AG09319 (cell line): ENCODE results near the gene TBC1D5.
"Not testable (repeated sequence)": the region's sequence is repeated elsewhere in the genome, so short reads cannot be mapped to it uniquely, and the experiment has no call there.

Experiments used
- DNase-seq: peaks from one replicate; pipeline ENCODE4 v3.0.0-alpha.2; 2010; ENCODE audit warnings: low read depth; ENCODE audit errors: extremely low read depth
- TF ChIP-seq, protein P1 (sequence below): IDR thresholded peaks from 2 replicates; pipeline ENCODE4 v1.5.1; 2011; ENCODE audit warnings: low read depth, mild to moderate bottlenecking, inconsistent platforms, low read length, moderate library complexity

TBC1D5 gene

GRCh38 chr3:17500618-17501017 lies 241.8 kb downstream of the TBC1D5 start:
- TF ChIP-seq, protein P1, sequence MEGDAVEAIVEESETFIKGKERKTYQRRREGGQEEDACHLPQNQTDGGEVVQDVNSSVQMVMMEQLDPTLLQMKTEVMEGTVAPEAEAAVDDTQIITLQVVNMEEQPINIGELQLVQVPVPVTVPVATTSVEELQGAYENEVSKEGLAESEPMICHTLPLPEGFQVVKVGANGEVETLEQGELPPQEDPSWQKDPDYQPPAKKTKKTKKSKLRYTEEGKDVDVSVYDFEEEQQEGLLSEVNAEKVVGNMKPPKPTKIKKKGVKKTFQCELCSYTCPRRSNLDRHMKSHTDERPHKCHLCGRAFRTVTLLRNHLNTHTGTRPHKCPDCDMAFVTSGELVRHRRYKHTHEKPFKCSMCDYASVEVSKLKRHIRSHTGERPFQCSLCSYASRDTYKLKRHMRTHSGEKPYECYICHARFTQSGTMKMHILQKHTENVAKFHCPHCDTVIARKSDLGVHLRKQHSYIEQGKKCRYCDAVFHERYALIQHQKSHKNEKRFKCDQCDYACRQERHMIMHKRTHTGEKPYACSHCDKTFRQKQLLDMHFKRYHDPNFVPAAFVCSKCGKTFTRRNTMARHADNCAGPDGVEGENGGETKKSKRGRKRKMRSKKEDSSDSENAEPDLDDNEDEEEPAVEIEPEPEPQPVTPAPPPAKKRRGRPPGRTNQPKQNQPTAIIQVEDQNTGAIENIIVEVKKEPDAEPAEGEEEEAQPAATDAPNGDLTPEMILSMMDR: no peak
- DNase-seq: no peak

- TF ChIP-seq, protein P1: no peak
- DNase-seq: no peak
These were observed 248.2 kb downstream of the TBC1D5 start for GRCh38 chr3:17494117-17494809.

DNA sequence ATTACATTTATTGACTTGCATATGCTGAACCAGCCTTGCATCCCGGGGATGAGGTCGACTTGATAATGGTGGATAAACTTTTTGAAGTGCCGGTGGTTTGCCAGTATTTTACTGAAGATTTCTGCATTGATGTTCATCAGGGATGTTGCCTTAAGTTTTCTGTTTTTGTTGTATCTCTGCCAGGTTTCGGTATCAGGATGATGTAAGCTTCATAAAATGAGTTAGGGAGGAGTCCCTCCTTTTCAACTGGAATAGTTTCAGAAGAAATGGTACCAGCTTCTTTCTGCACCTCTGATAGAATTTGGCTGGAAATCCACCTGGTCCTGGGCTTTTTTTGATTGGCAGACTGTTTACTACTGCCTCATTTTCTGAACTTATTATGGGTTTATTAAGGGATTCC lies 250.8 kb downstream of the TBC1D5 start:
- TF ChIP-seq, protein P1: no peak
- DNase-seq: no peak

DNA sequence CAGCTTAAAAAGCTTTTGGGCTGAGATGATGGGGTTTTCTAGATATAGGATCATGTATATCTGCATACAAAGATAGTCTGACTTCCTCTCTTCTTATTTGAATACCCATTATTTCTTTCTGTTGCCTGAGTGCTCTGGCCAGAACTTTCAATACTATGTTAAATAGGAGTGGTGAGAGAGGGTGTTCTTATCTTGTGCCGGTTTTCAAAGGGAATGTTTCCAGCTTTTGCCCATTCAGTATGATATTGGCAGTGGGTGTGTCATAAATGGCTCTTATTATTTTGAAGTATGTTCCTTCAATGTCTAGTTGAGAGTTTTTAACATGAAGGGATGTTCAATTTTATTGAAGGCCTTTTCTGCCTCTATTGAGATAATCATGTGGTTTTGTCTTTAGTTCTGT lies 251.2 kb downstream of the TBC1D5 start:
- not testable (repeated sequence) for DNase-seq

DNA sequence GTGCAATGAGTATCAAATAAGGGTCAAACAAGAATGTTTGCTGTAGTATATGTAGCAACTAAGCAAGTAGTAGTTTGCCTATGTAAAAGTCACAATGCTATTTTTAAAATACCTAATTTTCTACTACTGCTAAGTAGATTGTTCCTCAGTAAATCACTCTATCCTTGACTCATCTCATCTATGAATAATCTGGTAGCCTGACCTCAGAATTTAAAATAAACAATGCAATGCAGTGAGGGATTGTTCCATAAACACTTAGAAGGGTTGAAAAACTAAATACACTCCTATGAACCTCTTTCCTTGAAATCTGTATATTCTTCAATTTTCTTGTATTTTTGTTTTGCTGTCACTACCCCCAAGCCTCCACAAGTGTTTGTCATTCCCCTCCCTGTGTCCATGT lies 253.3 kb downstream of the TBC1D5 start:
- TF ChIP-seq, protein P1: no peak
- no peak for DNase-seq

- TF ChIP-seq, protein P1: no peak
- no peak for DNase-seq
These were observed 261.3 kb downstream of the TBC1D5 start for GRCh38 chr3:17481116-17481515.

- DNase-seq: no peak
- TF ChIP-seq, protein P1: no peak
These were observed 262.6 kb downstream of the TBC1D5 start for GRCh38 chr3:17479681-17480405.
